Hepatocyte (in vitro differentiated cells): Measurements from ENCODE around the gene BCKDK.

Experiments used
- EZH2 ChIP-seq: fragments of 200-600 bp; sonication (generic); IDR thresholded peaks from 2 replicates; pipeline ENCODE4 v1.6.1; 2016; ENCODE audit warnings: antibody characterized with exemption, mild to moderate bottlenecking, borderline replicate concordance
- EZH2phosphoT487 ChIP-seq: fragments of 200-600 bp; sonication (generic); IDR thresholded peaks from one replicate; pipeline ENCODE4 v1.6.1; 2018; ENCODE audit warnings: antibody characterized with exemption, mild to moderate bottlenecking, low read depth, moderate library complexity; ENCODE audit not compliant: unreplicated experiment, severe bottlenecking
- TF ChIP-seq, protein P1 (sequence below): fragments of 200-600 bp; sonication (generic); IDR thresholded peaks from 2 replicates; pipeline ENCODE4 v1.5.1; 2016; ENCODE audit warnings: antibody characterized with exemption, mild to moderate bottlenecking; ENCODE audit not compliant: poor library complexity

DNA sequence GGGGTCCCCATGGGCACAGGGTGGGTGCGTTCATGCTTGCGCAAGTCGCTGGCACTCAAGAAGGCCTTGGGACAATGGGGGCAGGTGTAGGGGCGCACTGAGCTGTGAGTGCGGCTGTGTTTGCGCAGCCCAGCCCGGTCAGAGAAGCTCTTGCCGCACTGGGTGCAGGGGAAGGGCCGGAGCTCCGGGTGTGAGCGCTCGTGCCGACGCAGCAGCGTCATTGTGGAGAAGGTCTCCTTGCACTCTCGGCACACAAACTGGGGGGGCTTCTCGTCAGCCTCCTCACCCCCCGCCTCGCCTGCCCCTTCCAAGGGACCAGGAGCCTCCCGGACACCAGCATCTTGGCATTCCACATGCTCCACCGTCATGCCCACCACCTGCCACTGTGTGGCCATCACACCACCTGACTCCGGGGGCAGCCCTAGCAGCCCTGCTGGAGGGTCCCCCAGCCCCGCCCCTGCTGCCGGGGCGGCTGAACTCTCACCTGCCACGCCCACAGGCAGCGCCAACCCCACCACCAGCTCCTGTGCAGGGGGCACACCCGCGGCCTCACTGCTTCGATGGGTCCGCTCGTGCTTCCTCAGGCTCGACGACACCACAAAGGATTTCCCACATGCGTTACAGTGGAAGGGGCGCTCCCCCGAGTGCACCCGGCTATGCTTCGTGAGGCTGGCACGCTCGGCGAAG is 46.9 kb upstream of the BCKDK start:
- TF ChIP-seq, protein P1, sequence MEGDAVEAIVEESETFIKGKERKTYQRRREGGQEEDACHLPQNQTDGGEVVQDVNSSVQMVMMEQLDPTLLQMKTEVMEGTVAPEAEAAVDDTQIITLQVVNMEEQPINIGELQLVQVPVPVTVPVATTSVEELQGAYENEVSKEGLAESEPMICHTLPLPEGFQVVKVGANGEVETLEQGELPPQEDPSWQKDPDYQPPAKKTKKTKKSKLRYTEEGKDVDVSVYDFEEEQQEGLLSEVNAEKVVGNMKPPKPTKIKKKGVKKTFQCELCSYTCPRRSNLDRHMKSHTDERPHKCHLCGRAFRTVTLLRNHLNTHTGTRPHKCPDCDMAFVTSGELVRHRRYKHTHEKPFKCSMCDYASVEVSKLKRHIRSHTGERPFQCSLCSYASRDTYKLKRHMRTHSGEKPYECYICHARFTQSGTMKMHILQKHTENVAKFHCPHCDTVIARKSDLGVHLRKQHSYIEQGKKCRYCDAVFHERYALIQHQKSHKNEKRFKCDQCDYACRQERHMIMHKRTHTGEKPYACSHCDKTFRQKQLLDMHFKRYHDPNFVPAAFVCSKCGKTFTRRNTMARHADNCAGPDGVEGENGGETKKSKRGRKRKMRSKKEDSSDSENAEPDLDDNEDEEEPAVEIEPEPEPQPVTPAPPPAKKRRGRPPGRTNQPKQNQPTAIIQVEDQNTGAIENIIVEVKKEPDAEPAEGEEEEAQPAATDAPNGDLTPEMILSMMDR = no peak
- TF ChIP-seq EZH2 (no peak), EZH2phosphoT487 (no peak)
